ENCODE data around the gene MAN1A1.

Gene MAN1A1

DNA sequence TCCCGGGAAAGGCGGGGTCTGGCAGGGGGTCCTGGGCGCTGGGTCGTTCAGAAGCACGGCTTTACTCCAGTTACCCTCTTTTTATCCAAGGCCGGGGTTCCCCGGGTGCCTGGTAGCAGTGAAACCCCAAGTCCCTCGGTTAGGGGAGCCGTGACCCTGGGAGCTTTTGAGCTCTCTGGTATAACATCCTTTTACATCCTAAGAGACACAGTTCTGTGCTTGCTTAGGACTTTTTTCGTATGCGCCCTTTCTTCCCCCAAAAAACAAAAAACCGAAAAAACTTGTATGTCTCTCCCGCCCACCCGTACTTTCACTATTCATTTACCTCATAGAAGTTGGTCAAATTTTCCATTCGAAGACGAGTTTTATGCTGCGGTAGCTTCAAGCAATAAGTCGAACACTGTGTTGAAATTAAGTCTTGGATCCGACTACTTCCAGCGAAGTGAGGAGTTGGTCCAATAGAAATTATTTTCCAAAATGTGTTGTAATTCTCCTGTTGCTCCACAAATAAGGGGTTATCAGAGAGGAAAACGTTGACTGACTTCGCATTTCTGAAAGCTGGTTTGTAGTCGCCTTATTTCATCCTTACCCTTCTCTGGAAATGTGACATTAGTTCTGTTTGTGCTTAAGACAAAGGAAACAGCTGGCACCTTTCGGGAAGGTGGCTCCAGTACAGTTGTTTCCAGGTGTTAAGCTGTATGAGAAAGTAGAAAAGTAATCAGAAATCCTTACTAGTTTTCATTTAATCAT lies 816 bp upstream of the MAN1A1 start:
- DNase-seq (ENCODE audit: low read depth in 1 of 2, low spot score in 1 of 2) = no peak
- TF ChIP-seq, protein P1, sequence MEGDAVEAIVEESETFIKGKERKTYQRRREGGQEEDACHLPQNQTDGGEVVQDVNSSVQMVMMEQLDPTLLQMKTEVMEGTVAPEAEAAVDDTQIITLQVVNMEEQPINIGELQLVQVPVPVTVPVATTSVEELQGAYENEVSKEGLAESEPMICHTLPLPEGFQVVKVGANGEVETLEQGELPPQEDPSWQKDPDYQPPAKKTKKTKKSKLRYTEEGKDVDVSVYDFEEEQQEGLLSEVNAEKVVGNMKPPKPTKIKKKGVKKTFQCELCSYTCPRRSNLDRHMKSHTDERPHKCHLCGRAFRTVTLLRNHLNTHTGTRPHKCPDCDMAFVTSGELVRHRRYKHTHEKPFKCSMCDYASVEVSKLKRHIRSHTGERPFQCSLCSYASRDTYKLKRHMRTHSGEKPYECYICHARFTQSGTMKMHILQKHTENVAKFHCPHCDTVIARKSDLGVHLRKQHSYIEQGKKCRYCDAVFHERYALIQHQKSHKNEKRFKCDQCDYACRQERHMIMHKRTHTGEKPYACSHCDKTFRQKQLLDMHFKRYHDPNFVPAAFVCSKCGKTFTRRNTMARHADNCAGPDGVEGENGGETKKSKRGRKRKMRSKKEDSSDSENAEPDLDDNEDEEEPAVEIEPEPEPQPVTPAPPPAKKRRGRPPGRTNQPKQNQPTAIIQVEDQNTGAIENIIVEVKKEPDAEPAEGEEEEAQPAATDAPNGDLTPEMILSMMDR (IDR thresholded peaks at IDR 0.05; ENCODE audit: insufficient read depth, low read length) = no peak
- TF ChIP-seq POLR2AphosphoS5 (IDR thresholded peaks at IDR 0.05; ENCODE audit: low read depth) = no peak
- TF ChIP-seq GABPA (IDR thresholded peaks at IDR 0.05; ENCODE audit: low read depth) = no peak
- TF ChIP-seq, protein P2, sequence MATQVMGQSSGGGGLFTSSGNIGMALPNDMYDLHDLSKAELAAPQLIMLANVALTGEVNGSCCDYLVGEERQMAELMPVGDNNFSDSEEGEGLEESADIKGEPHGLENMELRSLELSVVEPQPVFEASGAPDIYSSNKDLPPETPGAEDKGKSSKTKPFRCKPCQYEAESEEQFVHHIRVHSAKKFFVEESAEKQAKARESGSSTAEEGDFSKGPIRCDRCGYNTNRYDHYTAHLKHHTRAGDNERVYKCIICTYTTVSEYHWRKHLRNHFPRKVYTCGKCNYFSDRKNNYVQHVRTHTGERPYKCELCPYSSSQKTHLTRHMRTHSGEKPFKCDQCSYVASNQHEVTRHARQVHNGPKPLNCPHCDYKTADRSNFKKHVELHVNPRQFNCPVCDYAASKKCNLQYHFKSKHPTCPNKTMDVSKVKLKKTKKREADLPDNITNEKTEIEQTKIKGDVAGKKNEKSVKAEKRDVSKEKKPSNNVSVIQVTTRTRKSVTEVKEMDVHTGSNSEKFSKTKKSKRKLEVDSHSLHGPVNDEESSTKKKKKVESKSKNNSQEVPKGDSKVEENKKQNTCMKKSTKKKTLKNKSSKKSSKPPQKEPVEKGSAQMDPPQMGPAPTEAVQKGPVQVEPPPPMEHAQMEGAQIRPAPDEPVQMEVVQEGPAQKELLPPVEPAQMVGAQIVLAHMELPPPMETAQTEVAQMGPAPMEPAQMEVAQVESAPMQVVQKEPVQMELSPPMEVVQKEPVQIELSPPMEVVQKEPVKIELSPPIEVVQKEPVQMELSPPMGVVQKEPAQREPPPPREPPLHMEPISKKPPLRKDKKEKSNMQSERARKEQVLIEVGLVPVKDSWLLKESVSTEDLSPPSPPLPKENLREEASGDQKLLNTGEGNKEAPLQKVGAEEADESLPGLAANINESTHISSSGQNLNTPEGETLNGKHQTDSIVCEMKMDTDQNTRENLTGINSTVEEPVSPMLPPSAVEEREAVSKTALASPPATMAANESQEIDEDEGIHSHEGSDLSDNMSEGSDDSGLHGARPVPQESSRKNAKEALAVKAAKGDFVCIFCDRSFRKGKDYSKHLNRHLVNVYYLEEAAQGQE (IDR thresholded peaks at IDR 0.05; ENCODE audit: insufficient replicate concordance, low read depth) = no peak
- TF ChIP-seq SPI1 (IDR thresholded peaks at IDR 0.05; ENCODE audit: borderline replicate concordance, low read depth) = no peak
- peaks cover 56% of the 10 kb centered on the region for H3K27me3 ChIP-seq (ENCODE audit: insufficient read depth, poor library complexity, severe bottlenecking)
- peak overlapping the region; percentile 53 for H3K4me3 ChIP-seq (replicated peaks; ENCODE audit: insufficient read depth, low read length)
- H3K27ac ChIP-seq (replicated peaks) = no peak overlapping the region

DNA sequence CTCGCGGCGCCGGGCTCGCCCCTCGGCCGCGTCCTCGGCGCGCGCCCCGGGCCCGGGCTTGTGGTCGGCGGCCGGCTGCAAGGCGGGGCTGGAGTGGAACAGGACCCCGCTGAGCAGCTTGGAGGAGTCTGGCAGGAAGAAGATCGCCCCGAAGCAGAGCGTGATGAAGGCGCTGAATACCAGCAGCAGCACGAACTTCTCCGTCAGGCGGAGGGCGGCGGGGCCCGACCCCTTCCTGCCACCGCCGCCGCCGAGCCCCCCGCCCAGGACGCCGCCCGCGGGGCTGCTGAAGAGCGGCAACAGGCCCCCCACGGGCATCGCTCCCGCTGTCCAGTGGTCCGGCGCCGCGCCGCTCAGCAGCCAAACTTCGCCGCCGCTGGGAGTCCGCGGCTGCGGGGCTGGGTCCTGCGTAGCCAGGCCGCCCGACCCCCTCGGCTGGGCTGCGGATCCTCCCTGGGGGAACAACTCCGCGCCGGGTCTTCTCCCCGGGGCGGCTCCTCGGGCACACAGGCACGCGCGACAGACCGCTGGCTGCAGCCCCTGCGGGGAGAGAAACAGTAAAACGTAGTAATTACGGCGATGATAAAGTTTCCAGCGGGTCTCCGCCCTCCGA lies 707 bp downstream of the MAN1A1 start:
- no peak overlapping the region for H3K27ac ChIP-seq (replicated peaks)
- H3K4me3 ChIP-seq (replicated peaks; ENCODE audit: insufficient read depth, low read length) = peak overlapping the region; percentile 53
- no peak for DNase-seq (ENCODE audit: low read depth in 1 of 2, low spot score in 1 of 2)
- peaks cover 61% of the 10 kb centered on the region for H3K27me3 ChIP-seq (ENCODE audit: insufficient read depth, poor library complexity, severe bottlenecking)
- TF ChIP-seq SPI1 (IDR thresholded peaks at IDR 0.05; ENCODE audit: borderline replicate concordance, low read depth) = no peak
- no peak for TF ChIP-seq POLR2AphosphoS5 (IDR thresholded peaks at IDR 0.05; ENCODE audit: low read depth)
- TF ChIP-seq, protein P1 (IDR thresholded peaks at IDR 0.05; ENCODE audit: insufficient read depth, low read length) = no peak
- TF ChIP-seq GABPA (IDR thresholded peaks at IDR 0.05; ENCODE audit: low read depth) = no peak
- TF ChIP-seq, protein P2 (IDR thresholded peaks at IDR 0.05; ENCODE audit: insufficient replicate concordance, low read depth) = no peak

DNA sequence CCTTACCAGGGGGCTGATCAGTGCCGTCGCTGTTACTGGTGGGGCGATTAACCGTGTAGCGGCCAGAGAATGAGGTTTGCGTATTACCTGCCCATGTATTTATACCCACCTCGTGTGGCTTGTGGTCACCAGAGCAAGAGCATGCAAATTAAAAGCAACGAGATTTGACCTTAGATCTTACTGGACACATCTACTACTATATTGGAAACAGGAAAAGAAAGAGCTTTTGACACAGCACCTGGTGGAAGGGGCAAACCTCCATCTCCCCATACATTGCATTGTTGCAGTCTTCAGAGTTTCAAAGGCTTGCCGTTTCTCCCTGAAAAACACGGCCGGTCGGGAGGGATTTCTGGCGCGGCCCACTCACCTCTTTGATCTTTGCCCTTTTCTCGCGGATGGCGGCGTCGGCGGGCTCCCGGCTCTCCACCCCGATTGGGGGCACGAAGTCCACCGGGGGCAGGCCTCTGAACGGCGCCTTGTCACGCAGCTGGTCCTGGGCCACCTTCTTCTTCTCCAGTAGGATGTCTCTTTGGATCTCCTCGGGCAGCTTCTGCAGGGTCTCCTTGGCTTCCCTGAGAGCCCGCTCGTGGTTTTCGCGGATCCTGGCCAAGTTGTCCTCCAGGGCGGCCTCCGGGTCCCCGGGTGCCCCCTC lies 1.3 kb downstream of the MAN1A1 start:
- DNase-seq (ENCODE audit: low read depth in 1 of 2, low spot score in 1 of 2) = no peak
- H3K4me3 ChIP-seq (replicated peaks; ENCODE audit: insufficient read depth, low read length) = no peak overlapping the region; the same call in 1 of the 2 replicates
- TF ChIP-seq, protein P1 (IDR thresholded peaks at IDR 0.05; ENCODE audit: insufficient read depth, low read length) = no peak
- TF ChIP-seq POLR2AphosphoS5 (IDR thresholded peaks at IDR 0.05; ENCODE audit: low read depth) = no peak
- H3K27me3 ChIP-seq (ENCODE audit: insufficient read depth, poor library complexity, severe bottlenecking) = peaks cover 61% of the 10 kb centered on the region
- no peak overlapping the region for H3K27ac ChIP-seq (replicated peaks)

Data from HL-60 (cell line).